Esophagus squamous epithelium (tissue), 4 donors: ENCODE data around the gene ABHD17A.

Experiments
- POLR2A ChIP-seq, 4 donors: fragments of 450-650 bp; IDR thresholded peaks; one replicate each; pipeline ENCODE4 v1.6.1; 2017; ENCODE audit warnings: antibody characterized with exemption in 4 of 4, mild to moderate bottlenecking in 4 of 4, moderate library complexity in 3 of 4
- TF ChIP-seq, protein P1 (sequence below), 6 experiments: fragments of 450-650 bp in 4 of 6; fragments of 200-600 bp in 2 of 6; sonication (generic) in 2 of 6; IDR thresholded peaks; one replicate each; pipeline ENCODE4 v1.5.1; 2016 to 2019; ENCODE audit warnings: antibody characterized with exemption in 6 of 6, mild to moderate bottlenecking in 4 of 6, moderate library complexity in 4 of 6

DNA sequence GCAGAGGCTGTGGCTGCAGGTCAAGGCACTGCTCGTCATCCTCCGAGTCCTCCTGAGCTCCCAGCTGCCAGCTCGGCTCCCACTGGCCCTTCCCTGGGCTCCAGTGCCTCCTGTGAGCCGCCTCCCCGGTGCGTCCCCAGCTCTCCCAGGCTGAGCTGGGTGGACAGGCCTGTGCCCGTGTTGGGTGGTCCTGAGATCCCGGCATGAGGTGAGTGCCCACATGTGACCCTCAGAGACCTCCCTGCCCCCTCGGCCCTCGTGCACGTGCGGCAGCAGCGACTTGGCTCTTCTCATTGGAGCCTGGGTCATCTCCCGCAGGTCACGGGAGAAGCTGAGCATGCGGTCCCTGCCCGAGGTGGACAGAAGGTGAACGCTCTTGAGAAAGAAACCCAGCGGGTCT, 35.3 kb upstream of the ABHD17A start:
- TF ChIP-seq, protein P1, sequence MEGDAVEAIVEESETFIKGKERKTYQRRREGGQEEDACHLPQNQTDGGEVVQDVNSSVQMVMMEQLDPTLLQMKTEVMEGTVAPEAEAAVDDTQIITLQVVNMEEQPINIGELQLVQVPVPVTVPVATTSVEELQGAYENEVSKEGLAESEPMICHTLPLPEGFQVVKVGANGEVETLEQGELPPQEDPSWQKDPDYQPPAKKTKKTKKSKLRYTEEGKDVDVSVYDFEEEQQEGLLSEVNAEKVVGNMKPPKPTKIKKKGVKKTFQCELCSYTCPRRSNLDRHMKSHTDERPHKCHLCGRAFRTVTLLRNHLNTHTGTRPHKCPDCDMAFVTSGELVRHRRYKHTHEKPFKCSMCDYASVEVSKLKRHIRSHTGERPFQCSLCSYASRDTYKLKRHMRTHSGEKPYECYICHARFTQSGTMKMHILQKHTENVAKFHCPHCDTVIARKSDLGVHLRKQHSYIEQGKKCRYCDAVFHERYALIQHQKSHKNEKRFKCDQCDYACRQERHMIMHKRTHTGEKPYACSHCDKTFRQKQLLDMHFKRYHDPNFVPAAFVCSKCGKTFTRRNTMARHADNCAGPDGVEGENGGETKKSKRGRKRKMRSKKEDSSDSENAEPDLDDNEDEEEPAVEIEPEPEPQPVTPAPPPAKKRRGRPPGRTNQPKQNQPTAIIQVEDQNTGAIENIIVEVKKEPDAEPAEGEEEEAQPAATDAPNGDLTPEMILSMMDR (IDR thresholded peaks at IDR 0.05): no peak
- no peak for TF ChIP-seq POLR2A (IDR thresholded peaks at IDR 0.05)
